T-helper 9 cell (primary cell): Measurements from ENCODE around the gene TSPAN9.

Experiments
- DNase-seq: peaks from one replicate; pipeline ENCODE4 v3.0.0-alpha.2; 2020

TSPAN9 gene

GRCh38 chr12:3145033-3145432 lies 67.9 kb downstream of the TSPAN9 start:
- DNase-seq: no peak

GRCh38 chr12:3145546-3146310 lies 68.5 kb downstream of the TSPAN9 start:
- no peak for DNase-seq

GRCh38 chr12:3147260-3147659 lies 70.1 kb downstream of the TSPAN9 start:
- DNase-seq: no peak

- no peak for DNase-seq
Observed at GRCh38 chr12:3148366-3149000, 71.3 kb downstream of the TSPAN9 start.

- no peak for DNase-seq
Observed at GRCh38 chr12:3149515-3150307, 72.5 kb downstream of the TSPAN9 start.

GRCh38 chr12:3150308-3150670 lies 73.1 kb downstream of the TSPAN9 start:
- DNase-seq: no peak

GRCh38 chr12:3150931-3151835 lies 74.0 kb downstream of the TSPAN9 start:
- DNase-seq: no peak

GRCh38 chr12:3152011-3152511 lies 74.9 kb downstream of the TSPAN9 start:
- no peak for DNase-seq

- DNase-seq: no peak
Observed at GRCh38 chr12:3152892-3153291, 75.7 kb downstream of the TSPAN9 start.

- DNase-seq: no peak
Observed at GRCh38 chr12:3154006-3154405, 76.8 kb downstream of the TSPAN9 start.

GRCh38 chr12:3155702-3156370 lies 78.7 kb downstream of the TSPAN9 start:
- no peak for DNase-seq

GRCh38 chr12:3157581-3158323 lies 80.6 kb downstream of the TSPAN9 start:
- DNase-seq: no peak

GRCh38 chr12:3158851-3159465 lies 81.8 kb downstream of the TSPAN9 start:
- no peak for DNase-seq

GRCh38 chr12:3160081-3160480 lies 82.9 kb downstream of the TSPAN9 start:
- no peak for DNase-seq

- DNase-seq: no peak
Observed at GRCh38 chr12:3161861-3162260, 84.7 kb downstream of the TSPAN9 start.

- no peak for DNase-seq
Observed at GRCh38 chr12:3164454-3165077, 87.4 kb downstream of the TSPAN9 start.

GRCh38 chr12:3165078-3165980 lies 88.2 kb downstream of the TSPAN9 start:
- no peak for DNase-seq

- no peak for DNase-seq
Observed at GRCh38 chr12:3167636-3168035, 90.5 kb downstream of the TSPAN9 start.
